Body of pancreas (tissue), 2 donors: ENCODE measurements around the gene INSL6. TPM values are rescaled to one million over a fixed set of nuclear protein-coding genes. Genes with fewer than 3 reads are reported as not detected.

Experiments
- small RNA-seq: library from RNA; depleted of rRNA; stranded (forward); fragments of <200 nt; gene quantifications from one replicate; pipeline ENCODE3, GENCODE V24; 2016
- total RNA-seq, 2 donors: library from RNA; depleted of rRNA; stranded (reverse); fragments of >200 nt; gene quantifications; one replicate each; pipeline ENCODE4 v1.1.0, GENCODE V29; 2016

The INSL6 gene
- total RNA-seq, 2 donors from 2014 or later = not detected

Small RNA genes lying within 50 kb of the gene (small RNA-seq; reads per million reads assigned to genes)
- gene AL133547.1 = not detected

Other genes starting within 250 kb of the INSL6 start
- gene JAK2, start 200.4 kb downstream of the INSL6 start, total RNA-seq = 10 to 100 TPM in 1 of 2 donors, 1 to 10 TPM in 1; 6.6 to 11.7 TPM
- not detected for gene INSL4, start 45.8 kb upstream of the INSL6 start, total RNA-seq
- not detected for gene RLN2, start 119.1 kb upstream of the INSL6 start, total RNA-seq
- not detected for gene RLN1, start 154.2 kb upstream of the INSL6 start, total RNA-seq